NCI-H1048 (cell line): ENCODE data around the gene WDR75.
"Not testable (repeated sequence)": the region's sequence is repeated elsewhere in the genome, so short reads cannot be mapped to it uniquely, and the experiment has no call there.

ENCODE experiments used
- DNase-seq: peaks from one replicate; lab custom pipeline; 2025; lab: John Stamatoyannopoulos, UW

The WDR75 gene

DNA sequence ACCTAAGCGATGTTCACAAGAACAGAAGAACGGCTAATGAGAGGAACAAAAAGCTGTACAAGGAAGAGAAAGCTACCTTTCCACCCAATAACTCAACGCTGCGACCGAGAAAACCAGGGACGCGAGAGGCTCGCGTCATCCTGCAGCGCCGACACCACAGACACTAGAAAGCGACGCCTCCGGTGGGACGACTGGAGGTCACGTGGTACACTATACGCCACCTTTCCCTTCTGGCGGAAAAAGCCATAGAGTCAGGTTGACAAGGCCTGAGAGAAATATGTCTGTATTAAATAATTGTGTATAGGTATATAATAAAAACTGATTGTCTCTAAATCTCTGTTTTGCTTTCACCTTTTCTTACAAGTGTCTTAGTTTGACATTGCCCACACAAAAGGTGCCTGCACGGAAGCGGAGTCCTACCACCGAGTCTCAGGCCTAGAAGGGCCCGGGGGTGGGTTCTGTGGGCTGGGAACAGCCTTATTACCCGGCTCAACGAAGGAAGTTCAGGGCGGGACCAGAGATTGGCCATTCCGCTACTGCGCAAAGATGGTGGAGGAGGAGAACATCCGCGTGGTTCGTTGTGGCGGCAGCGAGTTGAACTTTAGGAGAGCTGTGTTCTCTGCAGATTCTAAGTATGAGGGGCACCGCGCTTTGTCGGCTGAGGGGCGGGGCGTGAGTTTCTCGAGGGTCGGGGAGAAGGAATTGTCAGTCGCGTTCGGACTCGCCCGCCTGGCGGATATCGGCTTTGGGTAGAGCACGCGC, at the start of gene WDR75:
Gene WDR75 (plus strand): TSS at position 528 of the 762 bp plus-strand sequence. CDS start 19 bp downstream, at position 547.
- peak; percentile 78 for DNase-seq

GRCh38 chr2:189393440-189394111, 47.7 kb upstream of the WDR75 start:
- DNase-seq, result no peak

DNA sequence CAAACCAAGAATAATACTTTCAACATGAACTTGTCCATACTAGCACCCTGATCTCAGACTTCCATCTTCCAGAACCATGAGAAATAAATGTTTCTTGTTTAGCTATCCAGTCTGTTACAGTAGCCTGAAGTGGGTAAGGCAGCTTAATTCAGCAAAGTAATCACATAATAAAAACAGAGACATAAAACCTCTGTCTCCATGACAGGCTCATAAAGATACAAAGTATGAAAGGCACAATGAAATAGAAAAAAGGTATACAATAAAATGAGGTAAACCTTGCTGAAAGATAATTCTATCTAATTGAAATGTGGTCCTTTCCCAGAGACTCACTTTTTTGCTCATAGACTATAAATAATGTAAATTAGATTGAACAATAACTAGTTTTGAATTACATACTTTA, 46.7 kb upstream of the WDR75 start:
- DNase-seq, result no peak

- no peak for DNase-seq
These were observed 38.3 kb upstream of the WDR75 start for GRCh38 chr2:189402932-189403331.

GRCh38 chr2:189406586-189407233, 34.6 kb upstream of the WDR75 start:
- DNase-seq, result no peak

DNA sequence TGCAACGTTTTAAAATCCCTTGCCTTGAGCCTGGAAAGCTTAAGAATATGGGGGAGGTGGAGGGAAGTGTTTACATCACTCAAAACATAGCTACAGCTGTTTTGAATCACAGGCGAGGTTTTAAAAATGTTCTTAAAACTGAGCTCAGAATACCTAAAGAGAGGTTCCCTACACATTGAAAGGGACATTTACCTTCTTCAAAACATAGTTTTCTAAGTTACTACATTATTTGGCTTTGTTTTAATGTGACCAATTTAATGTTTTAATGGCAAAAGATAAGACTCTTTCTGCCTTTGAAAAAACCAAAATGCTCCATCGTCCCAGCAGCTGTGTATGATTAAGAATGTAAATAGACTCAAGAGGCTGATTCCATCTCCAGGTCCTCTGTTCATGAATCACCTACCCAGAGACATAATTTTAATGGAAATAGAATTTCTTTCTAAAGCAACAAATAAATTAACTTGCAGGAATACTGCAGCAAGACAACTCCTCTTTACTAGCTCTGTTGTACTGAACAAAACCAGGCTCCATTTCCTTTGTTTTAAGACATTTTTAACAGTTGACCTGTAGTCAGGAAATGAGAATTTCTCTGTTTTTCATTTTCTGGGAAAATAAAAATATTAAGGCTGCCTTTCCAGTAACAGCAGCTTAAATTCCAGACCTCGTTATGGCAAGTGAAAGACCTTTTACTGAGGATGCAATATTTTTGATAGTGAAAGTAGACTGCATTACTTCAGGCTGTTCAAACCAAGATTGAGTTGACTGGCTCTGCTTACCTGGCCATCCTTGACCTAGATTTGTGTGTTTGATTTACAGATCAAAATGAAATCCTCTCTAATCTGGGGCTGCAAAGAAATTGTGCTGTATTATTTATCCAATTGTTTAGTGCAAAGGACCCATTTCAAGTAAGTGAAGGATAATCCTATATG, 33.7 kb upstream of the WDR75 start:
- no peak for DNase-seq

DNA sequence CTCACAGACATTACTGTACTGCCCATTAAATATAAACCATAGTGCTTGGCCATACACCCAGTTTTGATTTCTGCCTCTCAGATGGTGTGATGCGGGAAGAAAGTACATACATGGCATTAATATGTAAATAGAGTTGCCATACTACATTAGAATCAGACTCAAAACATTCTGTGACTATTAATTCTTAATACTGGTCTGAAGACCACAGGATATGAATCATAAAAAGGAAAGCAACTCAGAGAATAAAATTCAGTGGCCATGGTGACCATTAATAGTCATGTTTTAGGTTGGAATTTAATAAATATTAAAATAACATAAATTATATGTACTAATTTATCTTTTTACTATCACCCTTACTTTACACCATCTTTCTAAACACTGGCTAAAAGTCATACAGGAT, 33.0 kb upstream of the WDR75 start:
- no peak for DNase-seq

- no peak for DNase-seq
These were observed 32.1 kb upstream of the WDR75 start for GRCh38 chr2:189409131-189409530.

- DNase-seq, result no peak
These were observed 31.6 kb upstream of the WDR75 start for GRCh38 chr2:189409647-189410046.

GRCh38 chr2:189411860-189412259, 29.4 kb upstream of the WDR75 start:
- DNase-seq, result no peak

DNA sequence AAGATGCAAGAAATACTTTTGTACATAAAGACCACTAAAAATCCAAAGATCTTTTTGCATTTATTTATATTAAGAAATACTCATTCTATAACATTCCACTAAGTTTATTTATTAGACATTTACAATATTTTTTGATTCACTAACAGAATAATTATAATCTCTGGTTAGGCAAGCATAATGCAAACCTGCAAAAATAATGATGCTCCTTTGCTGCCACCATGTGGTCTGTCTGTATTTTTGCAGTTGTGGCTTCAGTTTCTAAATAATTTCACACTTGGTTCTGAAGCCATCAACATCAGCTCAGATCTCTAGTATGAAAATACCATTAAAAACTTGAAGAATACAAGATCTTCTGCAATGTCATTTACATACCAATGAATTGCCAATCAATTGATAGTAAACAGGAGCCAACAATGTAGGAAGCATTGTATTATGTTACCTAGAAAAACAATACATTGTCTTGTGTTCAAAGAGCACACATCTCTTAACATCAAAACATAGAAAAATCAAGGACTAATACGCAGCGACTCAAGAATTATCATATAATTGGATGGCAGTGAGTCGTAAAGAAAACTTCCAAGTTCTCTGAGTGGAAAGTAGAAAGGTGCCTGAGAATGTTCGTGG, 28.8 kb upstream of the WDR75 start:
- DNase-seq, result no peak

GRCh38 chr2:189413249-189413648, 28.0 kb upstream of the WDR75 start:
- DNase-seq, result no peak

DNA sequence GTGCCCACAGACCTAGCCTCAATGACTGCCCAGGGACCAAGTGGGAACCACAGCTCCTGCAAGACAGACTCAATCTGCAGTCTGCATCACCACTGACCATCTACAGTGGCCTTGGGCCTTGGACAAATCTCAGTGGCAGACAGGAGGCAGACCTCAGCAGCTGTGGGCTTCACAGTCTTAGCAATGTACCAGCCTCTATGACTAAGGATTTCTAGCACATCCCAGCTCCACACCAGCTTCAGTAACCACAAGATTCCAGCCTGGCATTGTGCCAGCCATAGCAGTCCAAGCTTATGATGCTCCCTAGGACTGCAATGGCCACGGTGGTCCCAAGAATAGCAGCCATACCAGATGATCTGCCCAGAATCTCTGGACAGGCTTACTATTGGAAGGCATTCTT, 19.6 kb upstream of the WDR75 start:
- DNase-seq, result no peak

DNA sequence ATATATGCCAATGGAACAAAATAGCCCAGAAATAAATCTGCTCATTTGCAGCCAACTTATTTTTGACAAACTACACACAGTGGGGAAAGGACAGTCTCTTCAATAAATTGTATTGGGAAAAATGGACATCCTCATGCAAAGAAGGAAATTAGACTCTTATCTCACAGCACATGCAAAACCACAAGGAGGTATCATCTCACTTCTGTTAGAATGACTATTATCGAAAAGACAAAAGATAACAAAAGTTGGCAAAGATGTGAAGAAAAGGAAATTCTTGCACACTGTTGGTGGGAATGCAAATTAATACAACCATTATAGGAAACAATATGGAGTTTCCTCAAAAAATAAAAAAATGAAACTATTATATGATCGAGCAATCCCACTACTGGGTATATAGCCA, 16.3 kb upstream of the WDR75 start:
- no peak for DNase-seq

- DNase-seq, result no peak
These were observed 15.6 kb upstream of the WDR75 start for GRCh38 chr2:189425676-189426075.

GRCh38 chr2:189426886-189427285, 14.4 kb upstream of the WDR75 start:
- DNase-seq, result no peak

- no peak for DNase-seq
These were observed 13.4 kb upstream of the WDR75 start for GRCh38 chr2:189427872-189428271.

GRCh38 chr2:189430448-189430847, 10.8 kb upstream of the WDR75 start:
- not testable (repeated sequence) for DNase-seq

GRCh38 chr2:189435803-189436202, 5.5 kb upstream of the WDR75 start:
- DNase-seq, result not testable (repeated sequence)

DNA sequence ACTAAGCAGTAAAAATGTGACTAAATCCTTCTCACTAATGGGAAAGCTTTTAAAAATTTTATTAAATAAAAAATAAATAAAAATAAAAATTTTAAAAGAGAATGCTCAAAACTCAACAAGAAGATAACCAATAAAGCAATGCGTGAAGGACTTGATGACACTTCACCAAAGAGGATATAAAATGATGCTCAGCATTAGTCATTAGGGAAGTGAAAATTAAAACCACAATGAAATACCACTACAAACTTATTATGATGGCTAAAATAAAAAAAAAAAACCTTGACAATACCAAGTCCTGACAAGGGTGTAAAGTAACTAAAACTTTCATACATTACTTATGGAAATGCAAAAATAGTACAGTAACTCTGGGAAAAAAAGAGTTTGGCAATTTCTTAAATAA, 3.3 kb upstream of the WDR75 start:
- DNase-seq, result no peak

GRCh38 chr2:189439342-189439741, 1.9 kb upstream of the WDR75 start:
- DNase-seq, result no peak

DNA sequence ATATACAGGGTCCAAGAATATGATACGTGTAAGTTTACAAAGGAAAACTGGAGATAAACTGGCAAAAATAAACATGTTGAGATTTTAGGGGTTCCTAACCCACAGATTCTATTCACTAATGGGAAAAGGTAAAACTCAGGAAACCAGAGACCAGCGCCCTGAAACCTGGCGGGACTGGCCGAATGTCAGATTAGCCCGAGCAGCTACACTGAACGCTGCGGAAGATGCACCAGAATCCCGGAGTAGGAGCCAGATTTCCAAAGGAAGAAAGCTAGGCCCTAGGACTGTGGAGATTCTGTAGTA, 679 bp upstream of the WDR75 start:
- no peak for DNase-seq
